ENCODE measurements around the gene TBC1D8B. TPM values are rescaled to one million over a fixed set of nuclear protein-coding genes. Genes with fewer than 3 reads are reported as not detected.

TBC1D8B gene
- total and polyA plus RNA-seq, 4 donors: 2.2 to 20.2 (median 4.2) TPM

- no peaks in the 10 kb centered on the region for H3K36me3 ChIP-seq (ENCODE audit: control insufficient read depth in 4 of 4, insufficient read depth in 4 of 4, low read length in 4 of 4)
- 53 to 56% methylated on average over 2 of the region's 2 CpGs for WGBS, 2 donors
- H3K9ac ChIP-seq (ENCODE audit: insufficient read depth in 1 of 2, low read length in 2 of 2): no peak within 1 kb of the TSS
- DNase-seq (peak; percentile 58 to 66 (median 61)), ATAC-seq (ENCODE audit: insufficient read depth, low FRiP score) (no peak)
- H3K4me3 ChIP-seq: no peak within 1 kb of the TSS
- H3K9me3 ChIP-seq (ENCODE audit: control insufficient read depth in 4 of 4, insufficient read depth in 3 of 4, low read length in 3 of 4): no peaks in the 10 kb centered on the region
- H3K27me3 ChIP-seq (ENCODE audit: control insufficient read depth in 3 of 3, insufficient read depth in 3 of 3, low read length in 2 of 3): peaks cover 0 to 22% (median 12%) of the 10 kb centered on the region in 3 donors
- H3K27ac ChIP-seq (ENCODE audit: low read depth in 1 of 2, low read length in 1 of 2): no peak within 1 kb of the TSS
- no peak for TF ChIP-seq CTCF (IDR thresholded peaks at IDR 0.05; ENCODE audit: control extremely low read depth, extremely low read depth)
- H3K4me1 ChIP-seq (ENCODE audit: control insufficient read depth in 5 of 5, insufficient read depth in 5 of 5, low read length in 5 of 5): peaks cover 0 to 13% (median 3%) of the 10 kb centered on the region in 5 donors
Observed at GRCh38 chrX:106919932-106920452, 117.5 kb downstream of the TBC1D8B start, which contains the start of gene CLDN2. Gene CLDN2 (plus strand): TSS chrX:106920402. CDS start chrX:106928229, 7,827 bp downstream.

GRCh38 chrX:106921637-106922036 lies 119.2 kb downstream of the TBC1D8B start:
- Histone ChIP-seq H3K9me3 (ENCODE audit: control insufficient read depth in 4 of 4, insufficient read depth in 3 of 4, low read length in 3 of 4) (no peaks in the 10 kb centered on the region), H3K4me1 (ENCODE audit: control insufficient read depth in 5 of 5, insufficient read depth in 5 of 5, low read length in 5 of 5) (peaks cover 0 to 13% (median 3%) of the 10 kb centered on the region in 5 donors), H3K27ac (ENCODE audit: low read depth in 1 of 2, low read length in 1 of 2) (no peak overlapping the region), H3K9ac (ENCODE audit: insufficient read depth in 1 of 2, low read length in 2 of 2) (no peak overlapping the region), H3K27me3 (ENCODE audit: control insufficient read depth in 3 of 3, insufficient read depth in 3 of 3, low read length in 2 of 3) (peaks cover 0 to 24% (median 6%) of the 10 kb centered on the region in 3 donors), H3K4me3 (no peak overlapping the region), H3K36me3 (ENCODE audit: control insufficient read depth in 4 of 4, insufficient read depth in 4 of 4, low read length in 4 of 4) (no peaks in the 10 kb centered on the region)
- TF ChIP-seq CTCF (IDR thresholded peaks at IDR 0.05; ENCODE audit: control extremely low read depth, extremely low read depth): no peak
- no peak for ATAC-seq (ENCODE audit: insufficient read depth, low FRiP score)
- 62 to 100% methylated on average over 2 of the region's 2 CpGs for WGBS, 2 donors
- DNase-seq: peak in 1 of 3 donors; percentile 53

Other genes with a start within 250 kb of the TBC1D8B start
- 1 to 10 TPM; 6.2 to 9.2 TPM for gene RADX, start 190.7 kb upstream of the TBC1D8B start, total RNA-seq
- gene RADX, start 190.7 kb upstream of the TBC1D8B start, polyA plus RNA-seq: 1 to 10 TPM; 2.6 to 5.2 TPM
- gene RNF128, start 76.0 kb upstream of the TBC1D8B start, total RNA-seq: 10 to 100 TPM in 1 of 2 donors, 1 to 10 TPM in 1; 5.2 to 13.3 TPM
- 10 to 100 TPM in 1 of 2 donors, 1 to 10 TPM in 1; 7.4 to 11.9 TPM for gene RNF128, start 76.0 kb upstream of the TBC1D8B start, polyA plus RNA-seq
- not detected for gene RIPPLY1, start 100.7 kb downstream of the TBC1D8B start, total RNA-seq
- not detected for gene RIPPLY1, start 100.7 kb downstream of the TBC1D8B start, polyA plus RNA-seq
- under 1 TPM; 0.28 to 0.46 TPM for gene CLDN2, start 117.7 kb downstream of the TBC1D8B start, total RNA-seq
- under 1 TPM in 1 of 2 donors, not detected in 1; 0.07 TPM for gene CLDN2, start 117.7 kb downstream of the TBC1D8B start, polyA plus RNA-seq
- 10 to 100 TPM; 12.4 to 25.3 TPM for gene MORC4, start 197.5 kb downstream of the TBC1D8B start, total RNA-seq
- 10 to 100 TPM in 1 of 2 donors, 1 to 10 TPM in 1; 4.5 to 10.9 TPM for gene MORC4, start 197.5 kb downstream of the TBC1D8B start, polyA plus RNA-seq